NT2/D1 (cell line): ENCODE data around the gene DSTN.

Experiments
- SUZ12 ChIP-seq: IDR thresholded peaks from 2 replicates; pipeline ENCODE4 v1.6.1; 2011; ENCODE audit not compliant: insufficient read length, insufficient read depth; ENCODE audit errors: extremely low read depth
- YY1 ChIP-seq: IDR thresholded peaks from 2 replicates; pipeline ENCODE4 v1.6.1; 2011; ENCODE audit not compliant: insufficient read length, insufficient read depth
- ZNF274 ChIP-seq: IDR thresholded peaks from 2 replicates; pipeline ENCODE4 v1.6.1; 2011; ENCODE audit warnings: mild to moderate bottlenecking, low read depth, low read length

DNA sequence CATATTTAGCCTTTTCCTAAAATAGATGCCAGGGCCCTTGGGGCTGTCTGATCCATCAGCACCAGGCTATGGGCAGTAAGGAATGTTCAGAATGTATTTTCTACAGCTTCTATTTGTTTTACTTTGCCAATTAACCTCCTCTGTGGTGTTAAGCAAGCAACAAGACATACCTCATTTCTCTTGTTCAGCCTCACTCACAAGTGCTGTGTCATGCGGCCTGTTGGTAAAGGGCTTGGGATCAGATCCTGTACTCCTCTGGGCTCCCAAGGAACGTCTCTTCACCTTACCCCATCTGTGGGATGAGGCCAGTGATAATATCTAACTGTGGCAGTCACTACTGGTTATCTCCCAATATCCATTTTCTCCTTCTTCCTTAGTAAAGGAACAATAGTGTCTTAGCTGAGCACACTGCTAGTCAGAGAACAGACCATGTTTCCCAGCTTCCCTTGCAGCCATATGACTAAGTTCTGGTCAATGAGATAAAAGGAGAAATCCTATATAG is 7.0 kb upstream of the DSTN start:
- TF ChIP-seq YY1 (no peak), ZNF274 (no peak), SUZ12 (no peak)
